GM20000 (cell line): Measurements from ENCODE around the gene PRR14L.
"Not testable (repeated sequence)": the region's sequence is repeated elsewhere in the genome, so short reads cannot be mapped to it uniquely, and the experiment has no call there.

Source experiments
- DNase-seq: peaks from one replicate; pipeline ENCODE4 v3.0.0; 2012; ENCODE audit warnings: low spot score
- CTCF ChIP-seq: IDR thresholded peaks from 2 replicates; pipeline ENCODE4 v1.5.1; 2012; ENCODE audit warnings: mild to moderate bottlenecking, control low read depth; ENCODE audit errors: extremely low read depth, missing control alignments

Gene PRR14L

GRCh38 chr22:31726692-31727091 lies 23.2 kb downstream of the PRR14L start:
- no peak for DNase-seq
- no peak for TF ChIP-seq CTCF

GRCh38 chr22:31723723-31724122 lies 26.2 kb downstream of the PRR14L start:
- no peak for TF ChIP-seq CTCF
- DNase-seq = no peak

GRCh38 chr22:31719850-31720471 lies 30.0 kb downstream of the PRR14L start:
- DNase-seq = no peak
- TF ChIP-seq CTCF = no peak

GRCh38 chr22:31715147-31715778 lies 34.7 kb downstream of the PRR14L start:
- no peak for TF ChIP-seq CTCF
- DNase-seq = no peak

GRCh38 chr22:31711226-31711625 lies 38.7 kb downstream of the PRR14L start:
- not testable (repeated sequence) for DNase-seq

- no peak for TF ChIP-seq CTCF
- DNase-seq = no peak
Measured at GRCh38 chr22:31707519-31707918, 42.4 kb downstream of the PRR14L start.

- TF ChIP-seq CTCF = no peak
- DNase-seq = no peak
Measured at GRCh38 chr22:31695423-31695822, 54.5 kb downstream of the PRR14L start.

- not testable (repeated sequence) for DNase-seq
Measured at GRCh38 chr22:31694046-31694445, 55.9 kb downstream of the PRR14L start.
